ENCODE data around the gene SARNP. TPM values are rescaled to one million over a fixed set of nuclear protein-coding genes. Genes with fewer than 3 reads are reported as not detected.

Gene SARNP
- total RNA-seq, 1 donor from 2014 or later: 75.9 TPM

DNA sequence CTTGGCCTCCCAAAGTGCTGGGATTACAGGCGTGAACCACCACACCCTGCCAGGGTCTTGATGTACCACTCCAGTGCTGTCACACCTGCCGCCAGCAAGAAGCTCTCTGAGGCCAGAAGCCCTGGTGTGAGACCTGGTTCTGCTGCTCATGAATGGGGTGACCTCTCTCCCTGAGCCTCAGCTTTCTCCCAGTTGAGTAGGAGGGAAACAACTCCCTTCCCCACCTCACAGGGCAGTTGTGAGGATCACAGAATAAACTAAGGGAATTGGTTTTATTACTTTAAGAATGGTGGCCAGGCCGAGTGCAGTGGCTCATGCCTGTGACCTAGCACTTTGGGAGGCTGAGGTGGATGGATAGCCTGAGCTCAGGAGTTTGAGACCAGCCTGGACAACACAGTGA lies 82.9 kb downstream of the SARNP start:
- Mint-ChIP-seq H3K27me3 (no peaks in the 10 kb centered on the region), H3K9me3 (no peaks in the 10 kb centered on the region), H3K36me3 (no peaks in the 10 kb centered on the region), H3K27ac (no peak overlapping the region), H3K4me3 (no peak overlapping the region), H3K4me1 (ENCODE audit: unreplicated experiment) (peaks cover 39% of the 10 kb centered on the region)
- DNase-seq (ENCODE audit: extremely low spot score, unreplicated experiment): no peak
- TF ChIP-seq, protein P1, sequence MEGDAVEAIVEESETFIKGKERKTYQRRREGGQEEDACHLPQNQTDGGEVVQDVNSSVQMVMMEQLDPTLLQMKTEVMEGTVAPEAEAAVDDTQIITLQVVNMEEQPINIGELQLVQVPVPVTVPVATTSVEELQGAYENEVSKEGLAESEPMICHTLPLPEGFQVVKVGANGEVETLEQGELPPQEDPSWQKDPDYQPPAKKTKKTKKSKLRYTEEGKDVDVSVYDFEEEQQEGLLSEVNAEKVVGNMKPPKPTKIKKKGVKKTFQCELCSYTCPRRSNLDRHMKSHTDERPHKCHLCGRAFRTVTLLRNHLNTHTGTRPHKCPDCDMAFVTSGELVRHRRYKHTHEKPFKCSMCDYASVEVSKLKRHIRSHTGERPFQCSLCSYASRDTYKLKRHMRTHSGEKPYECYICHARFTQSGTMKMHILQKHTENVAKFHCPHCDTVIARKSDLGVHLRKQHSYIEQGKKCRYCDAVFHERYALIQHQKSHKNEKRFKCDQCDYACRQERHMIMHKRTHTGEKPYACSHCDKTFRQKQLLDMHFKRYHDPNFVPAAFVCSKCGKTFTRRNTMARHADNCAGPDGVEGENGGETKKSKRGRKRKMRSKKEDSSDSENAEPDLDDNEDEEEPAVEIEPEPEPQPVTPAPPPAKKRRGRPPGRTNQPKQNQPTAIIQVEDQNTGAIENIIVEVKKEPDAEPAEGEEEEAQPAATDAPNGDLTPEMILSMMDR (conservative IDR thresholded peaks at IDR 0.05): no peak

DNA sequence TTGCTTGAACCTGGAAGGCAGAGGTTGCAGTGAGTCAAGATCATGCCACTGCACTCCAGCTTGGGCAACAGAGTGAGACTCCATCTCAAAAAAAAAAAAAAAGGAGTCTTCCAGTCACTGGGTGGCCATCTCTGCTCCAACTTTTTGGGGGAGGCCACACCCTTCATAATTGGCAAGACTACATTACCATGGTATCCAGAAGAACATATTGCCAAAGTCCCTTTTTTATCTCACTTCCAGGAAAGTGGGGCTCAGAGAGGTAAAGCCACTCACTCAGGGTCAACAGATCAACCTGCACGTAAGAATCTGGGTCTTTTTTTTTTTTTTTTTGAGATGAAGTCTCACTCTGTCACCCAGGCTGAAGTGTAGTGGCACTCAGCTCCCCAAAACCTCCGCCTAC lies 83.7 kb downstream of the SARNP start:
- no peak overlapping the region for H3K27ac Mint-ChIP-seq
- H3K4me1 Mint-ChIP-seq (ENCODE audit: unreplicated experiment): peaks cover 38% of the 10 kb centered on the region
- TF ChIP-seq, protein P1 (conservative IDR thresholded peaks at IDR 0.05): no peak
- no peaks in the 10 kb centered on the region for H3K9me3 Mint-ChIP-seq
- no peak overlapping the region for H3K4me3 Mint-ChIP-seq
- H3K27me3 Mint-ChIP-seq: no peaks in the 10 kb centered on the region
- no peak for DNase-seq (ENCODE audit: extremely low spot score, unreplicated experiment)
- H3K36me3 Mint-ChIP-seq: no peaks in the 10 kb centered on the region

- Mint-ChIP-seq H3K27ac (no peak overlapping the region), H3K27me3 (no peaks in the 10 kb centered on the region), H3K4me3 (no peak overlapping the region), H3K9me3 (no peaks in the 10 kb centered on the region), H3K4me1 (ENCODE audit: unreplicated experiment) (peaks cover 35% of the 10 kb centered on the region), H3K36me3 (no peaks in the 10 kb centered on the region)
- no peak for DNase-seq (ENCODE audit: extremely low spot score, unreplicated experiment)
- TF ChIP-seq, protein P1 (conservative IDR thresholded peaks at IDR 0.05): no peak
Observed at GRCh38 chr12:55733021-55733555, 84.4 kb downstream of the SARNP start.

DNA sequence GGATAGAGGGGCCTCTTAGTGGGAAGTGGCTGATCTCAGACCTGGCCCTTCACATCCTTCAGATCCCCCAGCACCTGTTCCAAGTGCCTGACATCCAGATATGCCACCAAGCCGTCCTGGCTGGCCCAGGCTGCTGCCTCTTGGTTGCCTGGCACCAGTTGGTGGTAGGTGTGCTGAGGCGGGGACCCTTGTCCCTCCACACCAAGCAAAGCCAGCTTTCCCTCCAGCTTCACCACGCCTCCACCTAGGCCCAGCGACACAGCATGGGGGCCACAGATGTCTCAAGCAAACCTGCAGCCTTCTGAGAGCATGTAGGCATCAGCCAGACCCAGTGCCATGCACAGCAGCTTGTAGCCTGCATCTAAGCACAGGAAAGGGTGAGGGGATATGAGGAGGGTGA lies 85.2 kb downstream of the SARNP start:
- no peak for DNase-seq (ENCODE audit: extremely low spot score, unreplicated experiment)
- Mint-ChIP-seq H3K27ac (no peak overlapping the region), H3K9me3 (no peaks in the 10 kb centered on the region), H3K27me3 (no peaks in the 10 kb centered on the region), H3K36me3 (peaks cover 3% of the 10 kb centered on the region), H3K4me1 (ENCODE audit: unreplicated experiment) (peaks cover 31% of the 10 kb centered on the region), H3K4me3 (no peak overlapping the region)
- TF ChIP-seq, protein P1 (conservative IDR thresholded peaks at IDR 0.05): no peak

DNA sequence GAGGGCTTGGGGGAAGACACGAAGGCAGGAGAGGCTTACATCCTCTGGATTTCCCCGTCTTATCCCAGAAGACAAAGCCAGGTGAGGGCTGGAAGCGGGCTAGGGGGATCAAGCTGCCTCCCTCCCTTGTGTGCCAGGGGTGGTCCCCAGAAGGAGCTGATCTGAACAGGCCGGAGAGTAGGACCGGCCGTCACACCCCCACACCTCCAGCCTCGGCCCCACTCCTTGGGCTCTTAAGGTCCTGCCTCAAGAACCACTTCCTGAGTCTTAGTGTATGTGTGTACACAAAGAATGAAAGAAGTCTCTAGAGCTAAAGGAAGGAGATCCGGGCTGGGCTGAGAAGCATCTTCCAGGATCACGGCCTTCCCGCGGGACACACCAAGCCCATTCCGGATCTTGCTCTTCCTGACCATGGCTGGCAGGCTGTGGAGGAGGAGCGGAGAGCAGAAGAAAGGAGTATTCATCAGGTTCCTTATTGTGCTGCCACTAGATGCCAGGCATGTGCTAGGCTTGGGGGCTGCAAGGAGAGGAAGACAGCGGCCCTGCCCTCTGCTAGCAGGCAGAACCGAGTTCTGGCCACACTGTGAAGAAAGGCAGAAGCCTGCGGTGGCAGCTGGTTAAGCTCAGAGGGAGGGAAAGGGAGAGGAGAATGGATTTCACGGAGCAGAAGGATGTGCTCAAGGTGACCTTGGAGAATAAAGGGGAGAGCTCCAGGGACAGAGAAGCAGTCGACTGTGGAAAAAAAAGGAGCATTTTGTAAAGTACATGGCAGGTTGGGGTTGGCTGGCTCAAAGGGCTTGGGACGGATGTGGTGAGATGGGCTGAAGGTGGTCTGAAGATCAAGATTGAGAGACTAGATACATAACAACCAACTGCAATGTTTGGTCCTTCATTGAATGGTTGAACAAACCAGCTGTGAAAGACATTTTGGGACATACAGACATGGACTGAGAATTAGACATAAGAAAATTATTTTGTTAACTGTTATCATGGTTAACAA lies 87.4 kb downstream of the SARNP start:
- H3K4me1 Mint-ChIP-seq (ENCODE audit: unreplicated experiment): peaks cover 32% of the 10 kb centered on the region
- peak overlapping the region; percentile 95 for H3K4me3 Mint-ChIP-seq
- H3K9me3 Mint-ChIP-seq: no peaks in the 10 kb centered on the region
- no peaks in the 10 kb centered on the region for H3K27me3 Mint-ChIP-seq
- H3K27ac Mint-ChIP-seq: peak overlapping the region; percentile 95
- H3K36me3 Mint-ChIP-seq: peaks cover 7% of the 10 kb centered on the region
- TF ChIP-seq, protein P1 (conservative IDR thresholded peaks at IDR 0.05): no peak
- DNase-seq (ENCODE audit: extremely low spot score, unreplicated experiment): no peak
